ENCODE measurements around the gene TTC33. TPM values are rescaled to one million over a fixed set of nuclear protein-coding genes. Genes with fewer than 3 reads are reported as not detected.

The TTC33 gene
- total RNA-seq, 1 donor from 2014 or later, result 18.5 TPM

- H3K4me3 Mint-ChIP-seq, result no peak overlapping the region
- no peak for DNase-seq (ENCODE audit: low read depth, low spot score)
- no peaks in the 10 kb centered on the region for H3K36me3 Mint-ChIP-seq (ENCODE audit: low read depth)
- no peak overlapping the region for H3K27ac Mint-ChIP-seq (ENCODE audit: unreplicated experiment)
- peaks cover 3% of the 10 kb centered on the region for H3K9me3 Mint-ChIP-seq
- H3K4me1 Mint-ChIP-seq, result no peaks in the 10 kb centered on the region
- no peaks in the 10 kb centered on the region for H3K27me3 Mint-ChIP-seq (ENCODE audit: low read depth)
- TF ChIP-seq CTCF (conservative IDR thresholded peaks at IDR 0.05), result no peak
These were observed 240.3 kb downstream of the TTC33 start for GRCh38 chr5:40515476-40515875.

GRCh38 chr5:40514976-40515375 lies 240.8 kb downstream of the TTC33 start:
- H3K27ac Mint-ChIP-seq (ENCODE audit: unreplicated experiment), result no peak overlapping the region
- H3K4me1 Mint-ChIP-seq, result no peaks in the 10 kb centered on the region
- no peak for DNase-seq (ENCODE audit: low read depth, low spot score)
- H3K4me3 Mint-ChIP-seq, result no peak overlapping the region
- no peaks in the 10 kb centered on the region for H3K27me3 Mint-ChIP-seq (ENCODE audit: low read depth)
- no peak for TF ChIP-seq CTCF (conservative IDR thresholded peaks at IDR 0.05)
- no peaks in the 10 kb centered on the region for H3K36me3 Mint-ChIP-seq (ENCODE audit: low read depth)
- peaks cover 3% of the 10 kb centered on the region for H3K9me3 Mint-ChIP-seq

GRCh38 chr5:40511801-40512200 lies 244.0 kb downstream of the TTC33 start:
- TF ChIP-seq CTCF (conservative IDR thresholded peaks at IDR 0.05), result no peak
- H3K27ac Mint-ChIP-seq (ENCODE audit: unreplicated experiment), result no peak overlapping the region
- H3K9me3 Mint-ChIP-seq, result no peaks in the 10 kb centered on the region
- H3K36me3 Mint-ChIP-seq (ENCODE audit: low read depth), result no peaks in the 10 kb centered on the region
- H3K4me3 Mint-ChIP-seq, result no peak overlapping the region
- no peaks in the 10 kb centered on the region for H3K27me3 Mint-ChIP-seq (ENCODE audit: low read depth)
- no peak for DNase-seq (ENCODE audit: low read depth, low spot score)
- no peaks in the 10 kb centered on the region for H3K4me1 Mint-ChIP-seq

- H3K27me3 Mint-ChIP-seq (ENCODE audit: low read depth), result no peaks in the 10 kb centered on the region
- H3K36me3 Mint-ChIP-seq (ENCODE audit: low read depth), result no peaks in the 10 kb centered on the region
- no peak overlapping the region for H3K27ac Mint-ChIP-seq (ENCODE audit: unreplicated experiment)
- TF ChIP-seq CTCF (conservative IDR thresholded peaks at IDR 0.05), result no peak
- no peak overlapping the region for H3K4me3 Mint-ChIP-seq
- no peaks in the 10 kb centered on the region for H3K4me1 Mint-ChIP-seq
- DNase-seq (ENCODE audit: low read depth, low spot score), result no peak
- H3K9me3 Mint-ChIP-seq, result no peaks in the 10 kb centered on the region
These were observed 248.7 kb downstream of the TTC33 start for GRCh38 chr5:40507095-40507494.

- H3K9me3 Mint-ChIP-seq, result no peaks in the 10 kb centered on the region
- no peak overlapping the region for H3K4me3 Mint-ChIP-seq
- no peak overlapping the region for H3K27ac Mint-ChIP-seq (ENCODE audit: unreplicated experiment)
- DNase-seq (ENCODE audit: low read depth, low spot score), result no peak
- no peaks in the 10 kb centered on the region for H3K36me3 Mint-ChIP-seq (ENCODE audit: low read depth)
- H3K4me1 Mint-ChIP-seq, result no peaks in the 10 kb centered on the region
- no peak for TF ChIP-seq CTCF (conservative IDR thresholded peaks at IDR 0.05)
- no peaks in the 10 kb centered on the region for H3K27me3 Mint-ChIP-seq (ENCODE audit: low read depth)
These were observed 250.7 kb downstream of the TTC33 start for GRCh38 chr5:40505031-40505430.

- H3K27me3 Mint-ChIP-seq (ENCODE audit: low read depth), result no peaks in the 10 kb centered on the region
- DNase-seq (ENCODE audit: low read depth, low spot score), result no peak
- H3K4me3 Mint-ChIP-seq, result no peak overlapping the region
- H3K4me1 Mint-ChIP-seq, result no peaks in the 10 kb centered on the region
- H3K9me3 Mint-ChIP-seq, result no peaks in the 10 kb centered on the region
- no peak overlapping the region for H3K27ac Mint-ChIP-seq (ENCODE audit: unreplicated experiment)
- no peak for TF ChIP-seq CTCF (conservative IDR thresholded peaks at IDR 0.05)
- no peaks in the 10 kb centered on the region for H3K36me3 Mint-ChIP-seq (ENCODE audit: low read depth)
These were observed 252.3 kb downstream of the TTC33 start for GRCh38 chr5:40503439-40503838.

Measured in neural crest cell (in vitro differentiated cells).